ENCODE results near the gene ORC6.

The ORC6 gene

GRCh38 chr16:46731691-46732555 is 42.5 kb downstream of the ORC6 start:
- no peak for DNase-seq (ENCODE audit: low read depth in 3 of 3)

- DNase-seq (ENCODE audit: low read depth in 3 of 3): no peak
Observed at GRCh38 chr16:46732561-46732960, 43.1 kb downstream of the ORC6 start.

- DNase-seq (ENCODE audit: low read depth in 3 of 3): no peak
Observed at GRCh38 chr16:46733319-46733830, 43.9 kb downstream of the ORC6 start.

- DNase-seq (ENCODE audit: low read depth in 3 of 3): no peak
Observed at GRCh38 chr16:46736695-46737094, 47.2 kb downstream of the ORC6 start.

GRCh38 chr16:46737621-46738214 is 48.3 kb downstream of the ORC6 start:
- no peak for DNase-seq (ENCODE audit: low read depth in 3 of 3)

- no peak for DNase-seq (ENCODE audit: low read depth in 3 of 3)
Observed at GRCh38 chr16:46739934-46740333, 50.5 kb downstream of the ORC6 start.

- DNase-seq (ENCODE audit: low read depth in 3 of 3): no peak
Observed at GRCh38 chr16:46743232-46743719, 53.8 kb downstream of the ORC6 start.

- no peak for DNase-seq (ENCODE audit: low read depth in 3 of 3)
Observed at GRCh38 chr16:46745617-46746016, 56.2 kb downstream of the ORC6 start.

GRCh38 chr16:46746821-46747776 is 57.6 kb downstream of the ORC6 start:
- no peak for DNase-seq (ENCODE audit: low read depth in 3 of 3)

Data from stimulated activated CD4-positive, alpha-beta T cell treated with anti-CD3 and anti-CD28 coated beads, TNF-alpha, amount 100 ng/mL, for 24 hours (primary cell).